ENCODE results near the gene CHEK1.
"Not testable (repeated sequence)": the region's sequence is repeated elsewhere in the genome, so short reads cannot be mapped to it uniquely, and the experiment has no call there.

Gene CHEK1

DNA sequence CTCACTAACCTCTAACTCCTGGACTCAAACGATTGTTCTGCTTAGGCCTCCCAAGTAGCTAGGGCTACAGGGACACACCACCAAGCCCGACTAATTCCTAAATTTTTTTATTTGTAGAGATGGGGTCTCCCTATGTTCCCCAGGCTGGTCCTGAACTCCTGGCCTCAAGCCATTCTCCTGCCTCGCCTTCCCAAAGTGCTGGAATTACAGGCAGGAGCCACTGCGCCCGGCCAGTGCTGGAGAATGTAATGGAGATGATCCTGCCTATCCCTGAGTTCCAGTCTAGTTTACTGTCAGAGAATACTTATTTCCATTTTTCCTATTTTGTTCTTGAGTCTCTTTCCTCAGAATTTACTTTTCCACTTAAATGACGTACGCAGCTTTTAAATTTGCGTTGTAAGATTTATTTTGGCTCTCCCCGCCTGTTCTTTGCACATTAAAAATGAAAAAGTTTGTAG is at the start of gene CHEK1:
Gene CHEK1 (plus strand): TSS at position 408 of the 458 bp plus-strand sequence. CDS start 1,606 bp downstream, outside the sequence.
- no peak for DNase-seq

DNA sequence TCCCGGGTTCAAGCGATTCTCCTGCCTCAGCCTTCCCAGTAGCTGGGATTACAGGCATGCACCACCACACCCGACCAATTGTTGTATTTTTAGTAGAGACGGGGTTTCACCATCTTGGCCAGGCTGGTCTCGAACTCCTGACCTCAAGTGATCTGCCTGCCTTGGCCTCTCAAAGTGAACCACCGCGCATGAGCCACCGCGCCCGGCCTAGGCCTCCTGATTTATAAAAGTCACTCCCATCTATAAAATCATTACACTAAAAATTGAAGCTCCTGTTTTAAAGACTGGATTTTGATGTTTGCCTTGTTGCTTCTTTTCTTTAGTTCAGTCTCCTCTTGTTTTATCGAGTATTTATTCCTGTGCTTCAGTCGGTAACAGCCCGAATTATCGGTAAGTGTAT is 47.8 kb upstream of the CHEK1 start:
- DNase-seq = not testable (repeated sequence)

DNA sequence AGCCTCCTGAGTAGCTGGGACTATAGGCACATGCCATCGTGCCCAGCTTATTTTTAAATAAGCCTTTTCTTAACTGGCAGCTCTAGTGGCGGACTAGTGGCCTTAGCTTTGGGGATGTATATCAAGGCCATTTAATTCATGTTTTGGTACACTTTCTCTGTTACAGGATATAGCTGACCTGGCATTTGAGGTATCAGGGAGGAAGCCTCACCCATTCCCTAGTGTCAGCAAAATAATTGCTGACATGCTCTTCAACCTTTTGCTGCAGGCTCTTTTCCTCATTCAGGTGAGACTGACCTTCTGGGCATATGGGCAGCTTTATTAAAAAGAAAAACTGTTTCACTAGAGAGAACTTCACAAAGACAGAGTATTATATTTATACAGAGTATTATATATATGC is 46.2 kb upstream of the CHEK1 start:
- DNase-seq = no peak

DNA sequence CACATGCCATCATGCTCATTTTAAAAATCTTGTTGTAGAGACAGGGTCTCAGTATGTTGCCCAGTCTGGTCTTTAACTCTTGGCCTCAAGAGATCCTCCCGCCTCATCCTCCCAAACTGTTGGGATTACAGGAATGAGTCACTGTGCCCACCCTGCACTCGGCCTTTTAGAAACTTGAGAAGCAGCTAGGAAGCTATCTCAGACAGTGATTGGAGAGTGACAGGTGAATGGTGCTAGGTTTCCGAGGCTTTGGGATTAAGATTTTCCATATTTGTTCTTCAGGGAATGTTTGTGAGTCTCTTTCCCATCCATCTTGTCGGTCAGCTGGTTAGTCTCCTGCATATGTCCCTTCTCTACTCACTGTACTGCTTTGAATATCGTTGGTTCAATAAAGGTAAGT is 45.2 kb upstream of the CHEK1 start:
- no peak for DNase-seq

DNA sequence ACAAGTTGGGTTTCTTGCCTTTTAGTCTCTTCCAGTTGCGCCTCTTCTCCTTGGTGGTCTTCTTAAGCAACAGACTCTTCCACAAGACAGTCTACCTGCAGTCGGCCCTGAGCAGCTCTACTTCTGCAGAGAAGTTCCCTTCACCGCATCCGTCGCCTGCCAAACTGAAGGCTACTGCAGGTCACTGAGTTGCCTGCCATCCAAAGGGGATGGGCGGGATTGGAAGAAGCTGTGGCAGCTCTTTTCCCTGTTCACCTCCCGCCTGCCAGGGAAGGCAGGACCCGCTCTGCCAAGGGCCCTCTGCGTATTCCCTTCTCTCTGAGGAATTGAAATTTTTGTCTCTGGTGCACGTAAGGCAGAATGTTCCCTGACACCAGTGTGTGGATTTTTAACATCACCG is 41.5 kb upstream of the CHEK1 start:
- no peak for DNase-seq

DNA sequence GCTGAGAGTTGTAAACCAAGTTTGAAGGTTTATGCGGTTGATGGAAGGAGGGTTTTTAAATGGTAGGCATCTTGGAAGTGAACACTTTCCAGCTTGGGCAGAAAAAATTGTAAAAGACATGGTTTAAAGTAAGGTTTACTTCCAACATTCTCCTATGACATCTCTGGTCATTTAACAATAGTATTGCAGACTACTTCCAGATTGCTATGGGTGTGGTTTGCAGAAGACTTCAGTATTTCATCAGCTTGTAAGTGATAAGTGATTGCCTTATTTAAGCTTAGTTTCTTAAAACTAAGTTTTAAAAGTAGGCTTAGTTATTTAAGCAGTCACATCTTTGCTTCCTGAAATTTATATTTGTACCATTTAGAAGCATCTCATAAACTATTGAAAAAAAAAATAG is 39.5 kb upstream of the CHEK1 start:
- no peak for DNase-seq

DNA sequence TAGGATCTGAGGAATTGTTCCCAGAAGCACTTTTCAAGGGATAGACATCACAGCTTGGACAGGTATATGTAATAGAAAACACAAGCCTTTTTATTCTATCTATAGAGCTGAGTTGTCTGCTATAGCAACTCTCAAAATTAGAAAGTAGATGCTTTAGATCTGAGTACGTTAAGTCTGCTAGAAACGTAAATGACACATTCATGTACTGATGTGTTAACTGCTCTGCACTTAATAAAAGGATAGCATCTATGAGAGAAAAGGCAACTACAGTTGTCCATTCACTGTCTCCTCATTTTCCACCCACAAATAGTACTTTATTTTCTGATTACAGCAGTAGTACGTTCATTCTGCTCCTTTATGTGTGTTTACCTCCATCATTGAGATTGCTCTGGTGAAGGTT is 38.3 kb upstream of the CHEK1 start:
- DNase-seq = no peak

DNA sequence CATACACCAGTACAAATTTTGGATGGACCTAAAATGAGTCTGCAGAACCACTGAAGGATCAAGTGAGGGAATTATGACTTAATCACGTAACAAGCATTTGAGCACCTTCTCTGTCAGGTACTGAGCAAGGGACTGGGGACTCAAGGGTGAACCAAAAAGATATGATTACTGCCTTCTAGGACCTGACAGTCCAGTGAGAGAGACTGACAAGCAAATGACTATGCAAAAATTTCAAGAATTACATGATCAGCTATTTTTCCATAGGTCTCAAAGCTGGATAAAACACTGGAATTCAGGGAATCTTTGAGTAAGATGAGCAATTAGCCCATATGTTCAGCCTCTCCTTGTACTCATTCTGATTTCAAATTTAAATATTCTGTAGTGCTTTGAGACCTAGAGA is 37.5 kb upstream of the CHEK1 start:
- DNase-seq = no peak

DNA sequence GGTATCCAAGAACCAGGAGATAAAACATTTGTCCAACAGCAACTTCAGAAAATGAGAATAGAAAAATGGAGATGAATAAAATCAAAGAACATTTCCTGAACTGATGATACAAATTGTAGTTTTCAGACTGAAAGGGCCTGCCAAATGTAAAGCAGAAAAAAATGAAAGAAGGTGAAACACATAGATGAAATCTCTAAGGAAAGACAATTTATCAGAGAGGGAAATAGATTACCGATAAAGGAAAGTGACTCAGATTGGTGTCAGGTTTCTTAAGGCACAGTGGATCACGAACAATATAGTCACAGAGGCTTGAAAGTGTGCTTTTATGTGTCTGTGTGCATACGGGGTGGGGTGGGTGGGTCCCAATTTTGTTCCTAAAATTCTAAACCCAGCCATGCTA is 36.5 kb upstream of the CHEK1 start:
- no peak for DNase-seq

DNA sequence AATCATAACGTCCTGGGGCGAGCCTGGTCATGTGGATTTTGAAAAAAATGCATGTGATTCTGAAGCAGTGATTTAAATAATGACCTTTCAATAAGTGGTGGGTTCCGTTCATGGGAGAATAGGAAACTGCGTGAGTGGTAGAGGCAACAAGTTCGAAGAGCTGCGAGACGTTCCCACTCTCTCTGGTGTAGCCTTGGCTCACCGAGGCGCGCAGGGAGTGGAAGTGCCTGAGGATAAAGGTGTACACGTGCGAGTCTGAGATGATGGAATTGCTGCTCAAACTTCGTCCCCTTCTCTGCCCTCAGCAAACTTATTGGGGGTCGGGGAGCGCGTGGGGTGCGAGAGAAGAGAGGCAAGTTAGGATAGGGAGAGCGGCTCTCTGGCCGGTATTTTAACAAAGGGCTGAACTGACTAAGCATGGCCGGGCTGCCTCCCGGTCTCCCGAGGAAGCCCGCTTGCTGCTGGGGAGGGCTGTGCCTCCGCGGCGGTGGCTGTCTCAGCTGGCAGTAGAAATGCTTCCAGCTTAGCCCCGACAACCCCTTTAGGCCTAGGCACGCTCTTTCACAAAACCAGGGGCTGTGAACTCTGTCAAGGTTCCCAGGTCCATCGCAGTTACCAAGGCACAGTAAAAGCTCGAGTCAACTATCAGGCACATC is 33.2 kb upstream of the CHEK1 start:
- peak; percentile 13 for DNase-seq

DNA sequence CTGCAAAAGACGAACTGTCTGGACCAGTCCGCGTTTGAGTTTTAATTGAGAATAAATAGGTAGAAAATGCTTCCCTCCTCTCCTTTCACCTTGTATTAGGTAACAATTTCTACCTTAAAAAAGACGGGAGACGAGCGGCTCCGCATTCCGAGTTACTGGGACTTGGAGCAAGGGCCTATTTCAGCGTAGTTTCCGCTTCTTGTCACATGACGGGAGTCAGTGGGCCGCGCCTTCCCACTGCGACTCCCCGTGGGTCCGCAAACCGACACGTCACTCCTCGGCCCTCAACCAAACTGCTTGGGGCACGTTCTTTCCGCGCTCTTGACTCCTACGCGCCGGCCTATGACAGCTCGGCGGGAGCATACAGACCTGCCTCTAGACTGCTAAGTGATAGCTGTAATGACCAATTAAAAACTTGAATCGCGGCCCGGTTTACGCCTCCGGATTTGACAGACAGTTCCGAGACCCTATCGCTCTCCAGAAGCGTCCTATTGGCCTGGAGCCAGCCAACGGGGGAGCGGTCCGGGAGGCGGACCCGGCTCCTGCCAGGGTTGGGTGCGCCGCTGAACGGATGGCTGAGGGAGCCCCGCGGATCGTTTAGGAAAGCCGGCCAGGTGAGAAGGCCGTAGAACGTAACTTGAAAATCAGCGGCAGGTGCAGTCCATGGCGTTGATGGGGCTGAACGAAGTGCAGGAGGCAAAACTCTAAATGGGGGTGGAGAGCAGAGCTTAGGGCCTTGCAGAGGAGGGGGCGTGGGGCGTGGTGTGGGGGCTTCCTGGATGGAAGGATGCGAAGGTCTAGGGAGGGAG is 32.5 kb upstream of the CHEK1 start, which contains the start of gene STT3A:
Gene STT3A (plus strand): TSS at position 548 of the 809 bp plus-strand sequence. CDS start 3,064 bp downstream, outside the sequence.
- DNase-seq = peak; percentile 100

DNA sequence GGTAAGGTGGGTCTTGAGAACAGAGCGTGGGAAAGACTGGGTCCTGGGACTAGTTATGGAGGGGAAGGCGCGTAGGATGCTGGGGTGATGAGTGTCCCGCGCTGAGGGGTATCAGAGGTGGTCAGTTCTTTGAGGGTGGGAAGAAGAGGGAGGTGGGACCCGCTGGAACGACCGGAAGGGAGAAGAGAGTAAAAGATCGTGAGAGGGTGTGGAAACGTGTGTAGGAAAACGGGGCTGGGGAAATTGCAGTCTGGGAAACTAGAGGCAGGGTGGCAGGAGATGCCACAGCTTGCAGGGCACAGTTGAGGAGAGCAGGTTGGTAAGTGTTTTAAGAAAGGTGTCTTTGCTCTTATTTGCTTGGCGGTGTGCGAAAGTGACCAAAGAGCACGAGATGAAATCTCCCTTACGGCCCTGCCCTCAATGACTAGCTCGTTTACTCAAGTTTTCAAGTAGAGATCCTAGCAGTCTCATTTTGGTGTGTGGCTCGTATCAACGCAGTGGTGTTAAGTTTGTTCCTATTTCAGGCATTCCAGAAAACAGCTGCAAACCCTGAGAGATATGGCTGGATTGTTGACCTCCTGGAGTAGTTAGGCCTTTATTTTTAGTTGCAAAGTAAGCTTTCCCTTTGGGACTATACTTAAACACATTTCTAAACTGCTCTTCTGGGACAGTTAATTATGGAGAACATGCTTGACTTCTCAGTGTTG is 31.7 kb upstream of the CHEK1 start:
- peak; percentile 29 for DNase-seq

DNA sequence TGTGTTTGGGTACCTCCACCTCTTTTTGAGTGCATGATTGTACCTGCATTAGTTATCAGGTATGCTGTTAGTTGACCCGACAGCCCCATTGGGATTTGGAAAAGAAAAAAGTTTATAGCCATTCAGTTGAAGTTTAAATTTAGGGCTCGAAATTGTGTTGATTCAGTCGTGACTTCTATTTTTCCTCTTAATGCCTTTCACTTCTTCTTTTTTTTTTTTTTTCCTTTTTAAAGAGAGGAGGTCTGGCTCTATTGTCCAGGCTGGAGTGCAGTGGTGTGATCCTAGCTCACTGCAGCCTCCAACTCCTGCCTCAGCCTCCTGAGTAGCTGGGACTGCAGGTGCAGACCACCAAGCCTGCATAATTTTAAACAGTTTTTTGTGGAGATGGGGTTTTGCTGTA is 30.0 kb upstream of the CHEK1 start:
- DNase-seq = no peak

DNA sequence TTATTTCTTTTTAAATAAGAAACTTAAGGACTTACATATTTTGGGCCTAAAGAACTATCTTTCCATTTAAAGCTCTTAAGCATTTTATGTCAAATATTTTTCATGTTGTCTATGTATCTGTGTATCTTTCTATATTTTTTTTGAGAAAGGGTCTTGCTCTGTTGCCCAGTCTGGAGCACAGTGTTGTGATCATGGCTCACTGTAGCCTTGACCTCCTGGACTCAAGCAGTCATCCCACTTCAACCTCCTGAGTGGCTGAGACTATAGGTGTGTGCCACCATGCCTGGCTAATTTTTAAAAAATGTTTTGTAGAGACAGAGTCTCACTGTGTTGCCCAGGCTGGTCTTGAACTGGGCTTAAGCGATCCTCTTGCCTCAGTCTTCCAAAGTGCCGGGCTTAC is 24.3 kb upstream of the CHEK1 start:
- no peak for DNase-seq

DNA sequence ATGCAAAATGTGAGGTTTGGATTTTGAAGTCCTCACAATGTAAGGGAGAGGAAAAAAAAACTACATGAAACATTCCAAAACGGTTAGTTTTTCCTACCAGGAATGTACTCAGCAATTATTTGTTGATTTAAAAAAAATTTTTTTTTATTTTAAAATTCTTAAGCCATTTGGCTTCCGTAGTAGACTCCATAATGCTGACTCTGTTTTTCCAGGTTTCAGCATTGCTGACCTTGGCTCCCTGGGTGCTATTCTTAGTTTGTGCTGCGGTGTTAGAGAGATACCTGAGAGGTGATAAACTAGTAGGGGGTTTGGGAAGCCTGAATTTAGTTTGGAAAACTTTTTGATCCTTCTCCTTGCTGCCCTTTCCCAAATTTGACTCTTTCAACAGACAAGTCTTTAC is 21.8 kb upstream of the CHEK1 start:
- DNase-seq = no peak

DNA sequence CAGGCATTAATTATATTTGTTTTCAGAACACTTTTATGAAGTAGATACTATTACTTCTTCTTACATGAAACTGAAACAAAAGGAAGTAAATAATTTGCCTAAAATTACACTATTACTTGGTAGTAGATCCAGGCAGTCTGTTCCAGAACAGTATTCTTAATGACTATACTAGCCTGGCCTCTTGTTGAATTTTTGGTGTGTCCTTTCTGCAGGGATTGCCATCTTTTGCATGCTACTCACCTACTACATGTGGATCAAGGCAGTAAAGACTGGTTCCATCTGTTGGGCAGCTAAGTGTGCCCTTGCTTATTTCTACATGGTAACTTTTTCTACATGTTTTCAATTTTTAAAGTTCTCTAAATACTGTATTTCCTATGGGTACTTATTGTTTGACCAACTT is 19.5 kb upstream of the CHEK1 start:
- DNase-seq = no peak

DNA sequence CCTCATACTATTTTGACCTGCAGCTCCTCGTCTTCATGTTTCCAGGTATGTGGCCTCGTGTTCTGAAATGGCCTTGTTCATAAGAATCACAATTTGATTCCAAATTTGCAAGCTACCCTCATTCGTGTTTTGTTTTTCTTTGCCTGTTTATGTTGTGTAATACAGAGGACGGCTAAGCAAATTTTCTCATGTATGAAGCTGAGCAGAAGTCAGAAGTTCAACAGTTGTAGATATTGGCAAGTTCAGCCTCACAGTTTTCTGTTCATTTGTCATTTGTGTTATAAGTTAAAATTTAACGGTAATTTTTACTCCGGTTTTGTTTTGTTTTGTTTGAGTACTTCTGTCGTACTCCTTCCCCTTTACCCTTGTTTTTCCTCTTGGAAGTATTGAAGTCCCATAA is 15.4 kb upstream of the CHEK1 start:
- no peak for DNase-seq

DNA sequence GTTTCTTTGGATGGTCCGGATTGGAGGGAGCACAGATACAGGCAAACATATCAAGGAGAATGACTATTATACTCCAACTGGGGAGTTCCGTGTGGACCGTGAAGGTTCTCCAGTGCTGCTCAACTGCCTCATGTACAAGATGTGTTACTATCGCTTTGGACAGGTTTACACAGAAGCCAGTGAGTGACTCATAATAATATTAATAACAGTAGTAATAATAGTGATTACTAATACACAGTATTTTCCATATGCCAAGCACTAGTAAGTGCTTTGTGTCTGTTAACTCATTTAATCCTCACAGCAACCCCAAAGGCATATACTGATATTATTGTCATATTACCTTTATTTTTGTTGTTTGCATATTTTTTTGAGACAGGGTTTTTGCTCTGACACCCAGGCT is 6.6 kb upstream of the CHEK1 start:
- no peak for DNase-seq

DNA sequence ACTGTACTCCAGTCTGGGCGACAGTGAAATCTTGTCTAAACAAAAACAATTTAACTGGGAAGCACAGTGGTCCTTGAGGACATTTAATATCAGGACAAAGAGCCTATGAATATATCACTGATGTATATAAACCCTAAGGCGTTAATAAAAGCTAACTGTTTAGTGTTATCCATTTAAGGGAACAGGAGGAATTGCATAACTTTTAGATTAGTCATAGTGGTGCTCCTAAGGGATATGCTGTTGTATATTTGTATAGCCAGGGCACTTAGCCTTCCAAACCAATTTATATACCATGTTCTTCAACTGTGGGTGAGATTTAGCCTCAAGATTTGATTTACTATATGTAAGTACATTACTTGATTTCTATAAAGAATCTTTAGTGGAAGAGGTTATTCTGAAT is 3.0 kb upstream of the CHEK1 start:
- DNase-seq = no peak

DNA sequence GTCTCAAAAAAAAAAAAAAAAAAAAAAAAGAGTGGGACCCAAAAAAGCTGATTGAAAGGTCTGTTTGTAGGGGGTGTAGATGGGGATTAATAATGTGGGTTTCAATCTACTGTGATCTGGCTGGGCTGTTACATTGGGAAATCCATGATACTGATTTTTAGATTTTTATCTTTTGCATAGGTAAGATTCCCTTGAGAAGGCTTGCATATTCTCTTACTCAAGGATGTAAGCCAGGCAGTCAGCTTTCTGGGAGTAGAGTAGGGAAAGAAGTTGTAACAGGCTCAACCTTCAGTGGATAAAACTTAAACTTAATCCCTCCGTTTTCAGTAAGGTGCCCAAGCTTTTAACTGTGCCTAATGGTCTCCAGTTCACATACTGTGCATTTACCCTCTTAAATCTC is 1.9 kb upstream of the CHEK1 start:
- no peak for DNase-seq

DNA sequence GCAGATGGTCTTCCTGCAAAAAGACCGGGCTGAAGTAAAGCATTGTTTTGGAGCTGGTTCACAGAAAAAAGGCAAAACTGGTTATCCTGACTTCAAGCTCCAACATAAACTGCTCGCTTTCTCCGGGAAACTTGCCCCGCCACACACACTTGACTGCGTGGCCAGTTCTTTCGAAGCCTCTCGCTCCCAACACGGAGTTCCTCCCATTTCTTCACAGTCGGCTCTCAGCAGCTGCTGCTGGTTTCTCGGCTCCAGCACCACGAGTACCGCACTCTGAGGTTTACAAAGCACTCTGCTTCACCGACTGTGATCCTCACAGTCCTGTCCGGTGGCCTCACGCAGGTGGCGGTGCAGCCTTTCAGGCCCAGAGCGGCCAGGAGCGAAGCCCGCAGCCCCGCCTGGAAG is 264 bp downstream of the CHEK1 start:
- no peak for DNase-seq

DNA sequence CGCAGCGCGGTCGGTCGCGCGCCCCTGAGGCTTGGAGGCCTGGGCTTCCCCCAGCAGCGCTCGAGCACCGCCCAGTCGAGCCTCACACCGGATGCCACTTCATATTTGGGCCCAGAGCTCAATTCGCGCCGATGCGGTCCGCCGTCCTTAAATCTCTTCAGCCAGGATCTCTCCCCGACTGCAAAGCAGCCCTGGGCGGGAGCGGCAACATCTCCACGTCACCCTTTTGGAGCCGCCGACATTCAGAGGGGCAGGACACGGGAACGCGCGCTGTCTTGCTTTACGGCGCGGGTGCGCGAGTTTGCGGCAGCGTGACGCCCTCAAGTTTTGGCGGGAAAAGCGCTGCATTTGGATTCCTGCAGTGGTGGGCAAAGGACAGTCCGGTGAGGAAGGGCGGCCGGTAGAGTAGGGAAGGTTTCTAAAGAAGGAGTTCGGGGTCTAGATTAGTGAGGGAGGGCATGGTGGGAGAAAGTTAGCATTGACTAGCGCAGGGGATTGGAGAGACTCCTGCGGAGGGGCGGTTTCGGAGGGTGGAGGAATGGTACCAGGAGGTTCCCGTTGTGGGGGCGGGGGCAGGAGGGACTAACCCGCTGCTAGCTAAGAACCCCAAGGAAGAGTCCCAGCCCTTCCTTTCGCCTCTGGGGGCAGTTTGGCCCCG is 796 bp downstream of the CHEK1 start:
- peak; percentile 87 for DNase-seq

DNA sequence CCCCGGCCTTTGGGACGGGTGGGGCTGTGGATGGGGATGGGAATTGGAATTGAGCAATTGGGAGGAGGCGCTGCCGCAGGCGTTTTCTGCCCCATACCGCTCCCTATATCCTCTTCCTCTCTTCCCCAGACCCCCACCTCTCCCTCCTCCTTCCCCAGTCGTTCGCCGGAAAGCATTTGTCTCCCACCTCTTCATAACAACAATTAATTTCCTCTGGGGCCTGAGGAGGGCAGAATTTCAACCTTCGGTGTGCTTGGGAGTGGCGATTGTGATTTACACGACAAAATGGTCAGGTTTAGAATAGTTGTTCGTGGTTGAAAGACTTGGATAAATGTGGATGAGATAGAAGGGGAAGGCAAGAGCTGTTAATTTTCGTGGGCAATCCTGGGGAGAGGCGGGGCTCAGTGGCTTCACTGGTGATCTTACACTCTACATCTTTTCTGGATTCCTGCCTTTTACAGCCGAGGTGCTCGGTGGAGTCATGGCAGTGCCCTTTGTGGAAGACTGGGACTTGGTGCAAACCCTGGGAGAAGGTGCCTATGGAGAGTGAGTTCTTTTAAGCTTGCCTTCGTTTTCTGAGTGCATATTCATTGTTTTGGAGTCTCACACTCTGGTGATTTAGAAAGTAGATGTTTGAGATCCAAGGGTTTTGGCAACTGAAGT is 1.5 kb downstream of the CHEK1 start:
- DNase-seq = peak; percentile 94
